Endothelial cell of umbilical vein (primary cell): Measurements from ENCODE around the gene ZNF516. TPM values are rescaled to one million over a fixed set of nuclear protein-coding genes. Genes with fewer than 3 reads are reported as not detected.

Source experiments
- BruUV-seq: library from RNA; stranded (reverse); fragments of 400-500 nt; replicated peaks from 2 replicates; lab custom pipeline; 2021; lab: Mats Ljungman, UMichigan
- CTCF ChIA-PET: fragments of 300-600, 350-600 bp; sonication (Branson Sonifier 250); formaldehyde crosslinking; loops from one replicate; lab custom pipeline; 2021; ENCODE audit warnings: antibody characterized with exemption, inconsistent platforms; lab: Charles Lee
- POLR2A ChIA-PET: fragments of 300-600, 350-600 bp; sonication (Branson Sonifier 250); formaldehyde crosslinking; loops from one replicate; lab custom pipeline; 2021; ENCODE audit warnings: antibody characterized with exemption, inconsistent platforms; lab: Charles Lee
- DNase-seq: peaks from one replicate; pipeline ENCODE4 v3.0.0-alpha.2; 2011; ENCODE audit warnings: low read depth, low spot score
- FAIRE-seq: peaks from 2 replicates; lab custom pipeline; 2011; peaks lifted over from hg19 to GRCh38; lab: Jason Lieb, UNC
- H2AFZ ChIP-seq: 2 replicates; pipeline ENCODE4 v1.6.0; 2012; ENCODE audit warnings: low read depth, low read length, control low read depth, inconsistent platforms
- H3K27ac ChIP-seq: 2 replicates; pipeline ENCODE4 v1.5.1; 2011; ENCODE audit warnings: low read depth, mild to moderate bottlenecking, control low read depth, low read length, moderate library complexity; ENCODE audit not compliant: insufficient read depth
- H3K27me3 ChIP-seq, 2 experiments: 2 replicates each; pipeline versions ENCODE4 v1.6.0 to v1.6.1; 2011; ENCODE audit warnings: low read length in 2 of 2, mixed read lengths in 1 of 2; ENCODE audit not compliant: control insufficient read depth in 2 of 2, insufficient read depth in 2 of 2
- H3K36me3 ChIP-seq, 2 experiments: 2 replicates in 1 of 2; 3 replicates in 1 of 2; pipeline ENCODE4 v1.5.1; 2011; ENCODE audit warnings: low read length in 2 of 2, mild to moderate bottlenecking in 1 of 2, moderate library complexity in 1 of 2; ENCODE audit not compliant: control insufficient read depth in 2 of 2, insufficient read depth in 2 of 2; ENCODE audit errors: extremely low read depth in 1 of 2
- H3K4me1 ChIP-seq: 3 replicates; pipeline ENCODE4 v1.5.1; 2011; ENCODE audit warnings: mild to moderate bottlenecking, low read length; ENCODE audit not compliant: control insufficient read depth, insufficient read depth; ENCODE audit errors: extremely low read depth
- H3K4me2 ChIP-seq: 2 replicates; pipeline ENCODE4 v1.6.1; 2011; ENCODE audit warnings: low read length, control low read depth, mixed read lengths; ENCODE audit not compliant: insufficient read depth
- H3K4me3 ChIP-seq, 3 experiments: fragments of 200-600 bp in 1 of 3; sonication (generic), shearing (Covaris generic) in 1 of 3; replicated peaks in 1 of 3; 2 replicates each; pipeline ENCODE4 v1.5.1; 2011 to 2016; ENCODE audit warnings: control low read depth in 3 of 3, low read length in 3 of 3, mild to moderate bottlenecking in 2 of 3, inconsistent platforms in 1 of 3, low read depth in 1 of 3, moderate library complexity in 1 of 3; ENCODE audit not compliant: insufficient read depth in 1 of 3
- H3K79me2 ChIP-seq: 2 replicates; pipeline ENCODE4 v1.6.0; 2012; ENCODE audit warnings: low read length, inconsistent platforms; ENCODE audit not compliant: control insufficient read depth, insufficient read depth
- H3K9ac ChIP-seq: replicated peaks from 2 replicates; pipeline ENCODE3; 2011; ENCODE audit warnings: low read length, control low read depth; ENCODE audit not compliant: insufficient read depth; ENCODE audit errors: extremely low read depth
- H3K9me1 ChIP-seq: replicated peaks from 3 replicates; pipeline ENCODE4 v1.6.0; 2011; ENCODE audit warnings: mild to moderate bottlenecking, low read length; ENCODE audit not compliant: control insufficient read depth, insufficient read depth; ENCODE audit errors: extremely low read depth
- H3K9me3 ChIP-seq: replicated peaks from 2 replicates; pipeline ENCODE4 v1.5.1; 2012; ENCODE audit warnings: low read length, inconsistent platforms; ENCODE audit not compliant: control insufficient read depth, insufficient read depth
- H4K20me1 ChIP-seq: replicated peaks from 2 replicates; pipeline ENCODE3; 2011; ENCODE audit warnings: mild to moderate bottlenecking, low read length; ENCODE audit not compliant: control insufficient read depth, insufficient read depth; ENCODE audit errors: extremely low read depth
- CTCF ChIP-seq, 2 donors: IDR thresholded peaks; 1 replicate in 1 of 2; 2 replicates in 1 of 2; pipeline ENCODE4 v1.5.1; 2011; ENCODE audit warnings: low read length in 2 of 2, mild to moderate bottlenecking in 2 of 2, moderate library complexity in 2 of 2, control low read depth in 1 of 2, inconsistent platforms in 1 of 2, low read depth in 1 of 2; ENCODE audit not compliant: insufficient read depth in 1 of 2; ENCODE audit errors: extremely low read depth in 1 of 2
- EZH2 ChIP-seq: IDR thresholded peaks from 2 replicates; pipeline ENCODE4 v1.6.1; 2012; ENCODE audit warnings: borderline replicate concordance, low read depth, mild to moderate bottlenecking, moderate library complexity, low read length, inconsistent platforms; ENCODE audit not compliant: severe bottlenecking
- FOS ChIP-seq: IDR thresholded peaks from 2 replicates; pipeline ENCODE4 v1.6.1; 2011; ENCODE audit warnings: mild to moderate bottlenecking, low read length, moderate library complexity, borderline replicate concordance; ENCODE audit not compliant: insufficient read depth
- GATA2 ChIP-seq: IDR thresholded peaks from 2 replicates; pipeline ENCODE4 v1.7.0; 2011; ENCODE audit warnings: low read depth, mild to moderate bottlenecking, moderate library complexity, mixed read lengths, low read length; ENCODE audit not compliant: insufficient read length, insufficient read depth
- JUN ChIP-seq: IDR thresholded peaks from 2 replicates; pipeline ENCODE4 v1.6.1; 2011; ENCODE audit warnings: borderline replicate concordance, low read depth; ENCODE audit not compliant: insufficient read length, insufficient read depth
- MAX ChIP-seq: IDR thresholded peaks from 2 replicates; pipeline ENCODE4 v1.6.1; 2011; ENCODE audit not compliant: insufficient read depth, insufficient read length
- MYC ChIP-seq: IDR thresholded peaks from one replicate; pipeline ENCODE4 v1.6.1; 2011; ENCODE audit warnings: mild to moderate bottlenecking, low read depth, low read length
- POLR2A ChIP-seq: IDR thresholded peaks from 2 replicates; pipeline ENCODE4 v1.6.1; 2012; ENCODE audit warnings: low read depth, mild to moderate bottlenecking, control low read depth, low read length
- POLR2AphosphoS5 ChIP-seq: IDR thresholded peaks from 2 replicates; pipeline ENCODE4 v1.6.1; 2012; ENCODE audit warnings: low read depth, mild to moderate bottlenecking, control low read depth, low read length, moderate library complexity; ENCODE audit not compliant: insufficient read depth
- dilution Hi-C: fragments of 300-500 bp; cut with MboI; formaldehyde crosslinking; loops from one replicate; pipeline ENCODE4 v1.15.0; 2019; ENCODE audit warnings: low sequenced_read_pairs; ENCODE audit not compliant: extremely low pct_ligation_motif_present
- intact Hi-C: fragments of 100-400 bp; cut with micrococcal nuclease; formaldehyde crosslinking; loops from one replicate; pipeline ENCODE4 v1.10.0; 2022
- polyA plus RNA-seq, 4 experiments: library from polyadenylated mRNA; depleted of rRNA in 3 of 4; stranded (reverse) in 3 of 4; unstranded in 1 of 4; fragments of >200 nt; gene quantifications; 2 replicates each; pipeline versions ENCODE4 v1.2.1 to v1.2.3, GENCODE V29; 2011 to 2012; ENCODE audit warnings: missing spikeins in 1 of 4
- total RNA-seq: library from RNA; stranded (reverse); gene quantifications from 2 replicates; pipeline ENCODE4 v1.2.3, GENCODE V29; 2021

Gene ZNF516
- total and polyA plus RNA-seq, 2 donors (not counting 3 experiments of a cell fraction or from before 2014, with no cell fraction given), result 3.6 to 19.1 TPM

DNA sequence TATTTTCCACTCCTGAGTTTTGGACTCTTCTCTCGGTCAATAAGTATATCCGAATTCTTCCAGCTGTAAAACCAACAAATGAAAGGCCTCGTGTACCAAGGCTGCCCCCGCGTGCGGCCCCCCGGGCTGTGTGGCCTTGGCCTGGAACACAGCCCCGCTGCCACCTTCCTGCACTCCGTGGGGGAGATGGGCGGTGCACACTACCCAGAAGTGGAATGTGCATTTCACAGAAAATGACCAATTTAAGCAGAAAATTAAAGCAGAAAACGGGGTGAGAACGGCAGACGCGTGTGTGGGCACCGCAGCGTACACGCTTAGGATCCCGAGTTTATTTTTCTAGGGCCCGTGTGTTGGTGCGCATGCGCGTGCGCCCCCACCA lies 34.4 kb upstream of the ZNF516 start:
- Histone ChIP-seq H3K27me3 (peaks cover 6 to 24% of the 10 kb centered on the region in 2 experiments), H3K36me3 (no peaks in the 10 kb centered on the region)
- no peak for DNase-seq

More for the DNA sequence above, 34.4 kb upstream of the ZNF516 start:
- no peak for FAIRE-seq
- ChIA-PET POLR2A (no interaction called here), CTCF (interaction anchor here (0.8 kb wide), 1 partner anchor 158 kb away, joined by 3 read pairs; no protein-coding TSS in a partner anchor)
- dilution Hi-C loops, result no loop called here
- Histone ChIP-seq H3K4me2 (no peak overlapping the region), H3K79me2 (no peaks in the 10 kb centered on the region), H2AFZ (no peak overlapping the region), H3K9ac (no peak overlapping the region), H3K4me1 (no peaks in the 10 kb centered on the region), H3K4me3 (no peak overlapping the region), H3K9me1 (no peaks in the 10 kb centered on the region), H3K9me3 (no peaks in the 10 kb centered on the region), H4K20me1 (no peaks in the 10 kb centered on the region), H3K27ac (no peak overlapping the region)
- BruUV-seq, result no TSS peak
- TF ChIP-seq MYC (no peak), JUN (no peak), GATA2 (no peak), MAX (no peak), POLR2A (no peak), EZH2 (no peak), FOS (no peak), CTCF (IDR thresholded peaks at IDR 0.05; ENCODE audit: extremely low read depth in 1 of 2, insufficient read depth in 1 of 2, low read depth in 1 of 2, low read length in 2 of 2) (no peak), POLR2AphosphoS5 (no peak)
- intact Hi-C loops, result no loop called here
